Endothelial cell of umbilical vein (primary cell): Measurements from ENCODE around the gene SLC22A3.

ENCODE experiments used
- CTCF ChIP-seq, 2 donors: IDR thresholded peaks; 1 replicate in 1 of 2; 2 replicates in 1 of 2; pipeline ENCODE4 v1.5.1; 2011; ENCODE audit warnings: low read length in 2 of 2, mild to moderate bottlenecking in 2 of 2, moderate library complexity in 2 of 2, control low read depth in 1 of 2, inconsistent platforms in 1 of 2, low read depth in 1 of 2; ENCODE audit not compliant: insufficient read depth in 1 of 2; ENCODE audit errors: extremely low read depth in 1 of 2
- EZH2 ChIP-seq: IDR thresholded peaks from 2 replicates; pipeline ENCODE4 v1.6.1; 2012; ENCODE audit warnings: borderline replicate concordance, low read depth, mild to moderate bottlenecking, moderate library complexity, low read length, inconsistent platforms; ENCODE audit not compliant: severe bottlenecking
- GATA2 ChIP-seq: IDR thresholded peaks from 2 replicates; pipeline ENCODE4 v1.7.0; 2011; ENCODE audit warnings: low read depth, mild to moderate bottlenecking, moderate library complexity, mixed read lengths, low read length; ENCODE audit not compliant: insufficient read length, insufficient read depth
- MAX ChIP-seq: IDR thresholded peaks from 2 replicates; pipeline ENCODE4 v1.6.1; 2011; ENCODE audit not compliant: insufficient read depth, insufficient read length
- POLR2A ChIP-seq: IDR thresholded peaks from 2 replicates; pipeline ENCODE4 v1.6.1; 2012; ENCODE audit warnings: low read depth, mild to moderate bottlenecking, control low read depth, low read length
- POLR2AphosphoS5 ChIP-seq: IDR thresholded peaks from 2 replicates; pipeline ENCODE4 v1.6.1; 2012; ENCODE audit warnings: low read depth, mild to moderate bottlenecking, control low read depth, low read length, moderate library complexity; ENCODE audit not compliant: insufficient read depth

GRCh38 chr6:160400446-160400845 lies 52.3 kb downstream of the SLC22A3 start:
- no peak for TF ChIP-seq POLR2A
- no peak for TF ChIP-seq GATA2
- no peak for TF ChIP-seq CTCF (IDR thresholded peaks at IDR 0.05; ENCODE audit: extremely low read depth in 1 of 2, insufficient read depth in 1 of 2, low read depth in 1 of 2, low read length in 2 of 2)
- no peak for TF ChIP-seq POLR2AphosphoS5
- TF ChIP-seq EZH2 = no peak
- TF ChIP-seq MAX = no peak
